ENCODE measurements around the gene KRTAP19-8. TPM values are rescaled to one million over a fixed set of nuclear protein-coding genes. Genes with fewer than 3 reads are reported as not detected.

KRTAP19-8 gene
- total RNA-seq, 1 donor from 2014 or later, result not detected

- no peak for DNase-seq (ENCODE audit: extremely low spot score in 2 of 2)
- TF ChIP-seq, protein P1, sequence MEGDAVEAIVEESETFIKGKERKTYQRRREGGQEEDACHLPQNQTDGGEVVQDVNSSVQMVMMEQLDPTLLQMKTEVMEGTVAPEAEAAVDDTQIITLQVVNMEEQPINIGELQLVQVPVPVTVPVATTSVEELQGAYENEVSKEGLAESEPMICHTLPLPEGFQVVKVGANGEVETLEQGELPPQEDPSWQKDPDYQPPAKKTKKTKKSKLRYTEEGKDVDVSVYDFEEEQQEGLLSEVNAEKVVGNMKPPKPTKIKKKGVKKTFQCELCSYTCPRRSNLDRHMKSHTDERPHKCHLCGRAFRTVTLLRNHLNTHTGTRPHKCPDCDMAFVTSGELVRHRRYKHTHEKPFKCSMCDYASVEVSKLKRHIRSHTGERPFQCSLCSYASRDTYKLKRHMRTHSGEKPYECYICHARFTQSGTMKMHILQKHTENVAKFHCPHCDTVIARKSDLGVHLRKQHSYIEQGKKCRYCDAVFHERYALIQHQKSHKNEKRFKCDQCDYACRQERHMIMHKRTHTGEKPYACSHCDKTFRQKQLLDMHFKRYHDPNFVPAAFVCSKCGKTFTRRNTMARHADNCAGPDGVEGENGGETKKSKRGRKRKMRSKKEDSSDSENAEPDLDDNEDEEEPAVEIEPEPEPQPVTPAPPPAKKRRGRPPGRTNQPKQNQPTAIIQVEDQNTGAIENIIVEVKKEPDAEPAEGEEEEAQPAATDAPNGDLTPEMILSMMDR (IDR thresholded peaks at IDR 0.05), result no peak
- TF ChIP-seq POLR2A (IDR thresholded peaks at IDR 0.05) (no peak), POLR2AphosphoS5 (IDR thresholded peaks at IDR 0.05; ENCODE audit: insufficient read depth in 1 of 2, low read depth in 1 of 2) (no peak)
- intact Hi-C loops (cut with DNase I), result no loop called here
- no peaks in the 10 kb centered on the region for H3K27me3 ChIP-seq
- H3K27ac ChIP-seq, result no peak overlapping the region
- no peaks in the 10 kb centered on the region for H3K36me3 ChIP-seq
- H3K9me3 ChIP-seq, result no peaks in the 10 kb centered on the region
- H3K4me3 ChIP-seq, result no peak overlapping the region
- H3K4me1 ChIP-seq, result no peaks in the 10 kb centered on the region
These were observed 25.9 kb downstream of the KRTAP19-8 start for GRCh38 chr21:31012133-31013089.

DNA sequence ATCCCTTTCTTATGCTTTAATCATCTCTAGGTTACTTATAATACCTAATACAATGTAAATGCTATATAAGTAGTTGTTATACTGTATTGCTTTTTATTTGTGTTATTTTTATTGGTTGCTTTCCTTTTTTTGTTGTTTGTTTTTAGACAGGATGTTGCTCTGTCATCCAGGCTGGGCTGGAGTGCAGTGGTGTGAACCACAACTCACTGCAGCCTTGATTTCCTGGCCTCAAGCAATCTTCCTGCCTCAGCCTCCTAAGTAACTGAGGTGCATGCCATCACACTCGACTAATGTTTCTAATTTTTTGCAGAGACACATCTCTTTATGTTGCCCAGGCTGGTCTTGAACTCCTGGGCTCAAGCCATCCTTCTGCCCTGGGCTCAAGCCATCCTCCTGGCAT, 26.9 kb downstream of the KRTAP19-8 start:
- H3K27ac ChIP-seq, result no peak overlapping the region
- TF ChIP-seq POLR2AphosphoS5 (IDR thresholded peaks at IDR 0.05; ENCODE audit: insufficient read depth in 1 of 2, low read depth in 1 of 2) (no peak), POLR2A (IDR thresholded peaks at IDR 0.05) (no peak)
- TF ChIP-seq, protein P1 (IDR thresholded peaks at IDR 0.05), result no peak
- no peaks in the 10 kb centered on the region for H3K27me3 ChIP-seq

DNA sequence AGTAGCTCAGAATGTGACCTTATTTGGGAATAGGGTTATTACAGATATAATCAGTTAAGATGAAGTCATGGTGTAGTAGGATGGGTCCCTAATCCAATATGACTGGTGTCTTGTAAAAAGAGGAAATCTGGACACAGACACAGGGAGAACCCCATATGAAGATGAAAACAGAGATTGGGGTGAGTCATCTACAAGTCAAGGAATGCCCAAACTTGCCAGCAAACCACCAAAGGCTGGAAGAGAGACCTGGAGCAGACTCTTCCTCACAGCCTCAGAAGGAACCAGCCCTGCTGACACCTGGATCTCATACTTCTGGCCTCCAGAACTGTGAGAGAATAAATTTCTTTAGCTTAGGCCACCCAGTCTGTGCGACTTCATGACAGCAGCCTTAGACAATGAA, 29.9 kb downstream of the KRTAP19-8 start:
- intact Hi-C loops (cut with DNase I), result no loop called here
- H3K27ac ChIP-seq, result no peak overlapping the region
- no peaks in the 10 kb centered on the region for H3K4me1 ChIP-seq
- no peaks in the 10 kb centered on the region for H3K36me3 ChIP-seq
- TF ChIP-seq POLR2AphosphoS5 (IDR thresholded peaks at IDR 0.05; ENCODE audit: insufficient read depth in 1 of 2, low read depth in 1 of 2) (no peak), POLR2A (IDR thresholded peaks at IDR 0.05) (no peak)
- TF ChIP-seq, protein P1 (IDR thresholded peaks at IDR 0.05), result no peak
- no peak for DNase-seq (ENCODE audit: extremely low spot score in 2 of 2)
- H3K4me3 ChIP-seq, result no peak overlapping the region
- H3K9me3 ChIP-seq, result no peaks in the 10 kb centered on the region
- no peaks in the 10 kb centered on the region for H3K27me3 ChIP-seq

More for the DNA sequence above, 26.9 kb downstream of the KRTAP19-8 start:
- intact Hi-C loops (cut with DNase I), result no loop called here
- DNase-seq (ENCODE audit: extremely low spot score in 2 of 2), result no peak
- Histone ChIP-seq H3K4me1 (no peaks in the 10 kb centered on the region), H3K9me3 (no peaks in the 10 kb centered on the region), H3K36me3 (no peaks in the 10 kb centered on the region), H3K4me3 (no peak overlapping the region)

GRCh38 chr21:31005019-31005418, 33.3 kb downstream of the KRTAP19-8 start:
- Histone ChIP-seq H3K27me3 (no peaks in the 10 kb centered on the region), H3K36me3 (no peaks in the 10 kb centered on the region), H3K27ac (no peak overlapping the region), H3K4me3 (no peak overlapping the region), H3K4me1 (no peaks in the 10 kb centered on the region), H3K9me3 (no peaks in the 10 kb centered on the region)
- TF ChIP-seq POLR2A (IDR thresholded peaks at IDR 0.05) (no peak), POLR2AphosphoS5 (IDR thresholded peaks at IDR 0.05; ENCODE audit: insufficient read depth in 1 of 2, low read depth in 1 of 2) (no peak)
- TF ChIP-seq, protein P1 (IDR thresholded peaks at IDR 0.05), result no peak
- intact Hi-C loops (cut with DNase I), result no loop called here
- DNase-seq (ENCODE audit: extremely low spot score in 2 of 2), result no peak

- TF ChIP-seq, protein P1 (IDR thresholded peaks at IDR 0.05), result no peak
- TF ChIP-seq POLR2AphosphoS5 (IDR thresholded peaks at IDR 0.05; ENCODE audit: insufficient read depth in 1 of 2, low read depth in 1 of 2) (no peak), POLR2A (IDR thresholded peaks at IDR 0.05) (no peak)
- H3K4me3 ChIP-seq, result no peak overlapping the region
These were observed 34.8 kb downstream of the KRTAP19-8 start for GRCh38 chr21:31003471-31003870.

More at GRCh38 chr21:31003471-31003870, 34.8 kb downstream of the KRTAP19-8 start:
- Histone ChIP-seq H3K36me3 (no peaks in the 10 kb centered on the region), H3K4me1 (no peaks in the 10 kb centered on the region), H3K27ac (no peak overlapping the region), H3K9me3 (no peaks in the 10 kb centered on the region), H3K27me3 (no peaks in the 10 kb centered on the region)
- DNase-seq (ENCODE audit: extremely low spot score in 2 of 2), result no peak
- intact Hi-C loops (cut with DNase I), result no loop called here
